NCI-H1436 (cell line): ENCODE results near the gene CACNA1I.

Source experiments
- DNase-seq: peaks from one replicate; lab custom pipeline; 2025; lab: John Stamatoyannopoulos, UW

CACNA1I gene

GRCh38 chr22:39535831-39536449, 34.6 kb upstream of the CACNA1I start:
- no peak for DNase-seq

- DNase-seq = no peak
Observed at GRCh38 chr22:39536711-39537110, 33.8 kb upstream of the CACNA1I start.

- DNase-seq = no peak
Observed at GRCh38 chr22:39537975-39538374, 32.6 kb upstream of the CACNA1I start.

- no peak for DNase-seq
Observed at GRCh38 chr22:39543095-39543494, 27.5 kb upstream of the CACNA1I start.

GRCh38 chr22:39545386-39546365, 24.9 kb upstream of the CACNA1I start:
- no peak for DNase-seq

GRCh38 chr22:39546889-39547586, 23.5 kb upstream of the CACNA1I start:
- DNase-seq = no peak

GRCh38 chr22:39547587-39547947, 23.0 kb upstream of the CACNA1I start:
- no peak for DNase-seq

GRCh38 chr22:39553429-39553828, 17.1 kb upstream of the CACNA1I start:
- DNase-seq = no peak

- no peak for DNase-seq
Observed at GRCh38 chr22:39554151-39554550, 16.4 kb upstream of the CACNA1I start.

GRCh38 chr22:39556970-39557841, 13.3 kb upstream of the CACNA1I start:
- no peak for DNase-seq

- DNase-seq = no peak
Observed at GRCh38 chr22:39558254-39558727, 12.3 kb upstream of the CACNA1I start.

GRCh38 chr22:39558950-39559349, 11.6 kb upstream of the CACNA1I start:
- DNase-seq = no peak

GRCh38 chr22:39559456-39560105, 11.0 kb upstream of the CACNA1I start:
- DNase-seq = no peak

GRCh38 chr22:39560127-39560526, 10.4 kb upstream of the CACNA1I start:
- DNase-seq = no peak

GRCh38 chr22:39562839-39563489, 7.6 kb upstream of the CACNA1I start:
- DNase-seq = no peak

- DNase-seq = no peak
Observed at GRCh38 chr22:39563571-39564428, 6.8 kb upstream of the CACNA1I start.

- no peak for DNase-seq
Observed at GRCh38 chr22:39565414-39565944, 5.1 kb upstream of the CACNA1I start.

GRCh38 chr22:39567135-39567946, 3.2 kb upstream of the CACNA1I start:
- DNase-seq = peak; percentile 1
